ENCODE data around the gene IRGC. TPM values are rescaled to one million over a fixed set of nuclear protein-coding genes. Genes with fewer than 3 reads are reported as not detected.

IRGC gene
- total and polyA plus RNA-seq, 9 of the 15 experiments (the other 6 are each of a cell fraction or from before 2014, with no cell fraction given) = not detected

DNA sequence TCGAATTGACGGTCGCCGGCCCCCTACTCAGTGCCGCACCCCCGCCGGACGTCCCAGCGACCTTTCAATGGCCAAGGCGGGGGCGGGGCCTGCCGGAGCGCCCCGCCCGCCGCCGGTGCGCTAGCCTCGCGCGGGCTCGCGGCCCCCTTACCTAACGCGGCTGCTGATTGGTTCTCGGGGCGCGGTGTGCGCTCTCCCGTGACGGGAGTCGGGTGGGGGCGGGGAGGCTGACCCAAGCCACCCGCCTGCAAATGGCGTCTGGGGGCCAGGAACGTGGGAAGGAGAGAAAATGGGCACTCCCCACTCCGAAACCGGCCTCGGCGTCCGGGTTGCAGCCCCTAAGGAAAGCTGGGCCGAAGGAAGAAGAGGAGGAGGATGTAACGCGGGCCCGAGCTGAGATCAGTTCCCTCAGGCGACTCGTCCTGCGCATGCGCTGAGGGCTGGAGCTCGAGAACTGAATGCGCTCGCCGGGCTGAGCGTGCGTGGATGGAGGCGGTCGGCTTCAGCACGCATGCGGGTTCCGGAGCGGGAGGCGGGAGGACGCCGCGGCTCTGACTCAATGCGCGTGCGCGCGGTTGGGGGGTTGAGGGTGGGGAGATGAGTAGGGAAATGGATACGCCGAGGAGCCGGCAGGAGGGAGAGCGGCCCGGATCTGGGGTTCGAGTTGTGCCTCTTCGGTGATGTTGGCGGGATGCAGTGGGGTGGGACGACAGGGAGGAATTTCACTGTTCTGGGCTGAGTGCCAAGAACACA lies 38.8 kb downstream of the IRGC start, which contains the start of gene SMG9 (continued):
- TF ChIP-seq MAFG (tag; conservative IDR thresholded peaks at IDR 0.05) (no peak), POLR2A (conservative IDR thresholded peaks at IDR 0.05) (peak; percentile 98), SRSF3 (IDR thresholded peaks at IDR 0.05; ENCODE audit: insufficient read depth, low read length) (no peak), POLR2AphosphoS2 (IDR thresholded peaks at IDR 0.05; ENCODE audit: low read length) (peak; percentile 55; the same call in 1 of the 2 replicates), TARDBP (IDR thresholded peaks at IDR 0.05) (peak; percentile 91; the same call in 1 of the 2 replicates), KLF1 (tag; IDR thresholded peaks at IDR 0.05) (0 out of 2 replicates have a peak, but pooled peaks have one; percentile 30), ZNF239 (CRISPR knock-in tag; IDR thresholded peaks at IDR 0.05) (no peak), ZNF507 (tag; conservative IDR thresholded peaks at IDR 0.05) (no peak), MCM7 (IDR thresholded peaks at IDR 0.05) (no peak), STAT5B (CRISPR knock-in tag; IDR thresholded peaks at IDR 0.05) (no peak), ZBTB11 (CRISPR knock-in tag; IDR thresholded peaks at IDR 0.05) (peak in 1 of 3 experiments; percentile 73; a peak in 1 of 6 replicates), CEBPZ (IDR thresholded peaks at IDR 0.05; ENCODE audit: borderline replicate concordance, low read depth, low read length) (no peak), ZNF444 (CRISPR knock-in tag; IDR thresholded peaks at IDR 0.05) (no peak), HDAC1 (IDR thresholded peaks at IDR 0.05) (0 out of 4 replicates have a peak, but pooled peaks of 1 of the 2 experiments have one; percentile 69), HLTF (IDR thresholded peaks at IDR 0.05) (no peak), SIN3A (IDR thresholded peaks at IDR 0.05; ENCODE audit: borderline replicate concordance in 2 of 2, control insufficient read depth in 1 of 2, low read depth in 2 of 2, low read length in 2 of 2) (peak in 1 of 2 experiments; percentile 63; a peak in 1 of 4 replicates), KDM1A (IDR thresholded peaks at IDR 0.05) (no peak)
- TF ChIP-seq, protein P1, sequence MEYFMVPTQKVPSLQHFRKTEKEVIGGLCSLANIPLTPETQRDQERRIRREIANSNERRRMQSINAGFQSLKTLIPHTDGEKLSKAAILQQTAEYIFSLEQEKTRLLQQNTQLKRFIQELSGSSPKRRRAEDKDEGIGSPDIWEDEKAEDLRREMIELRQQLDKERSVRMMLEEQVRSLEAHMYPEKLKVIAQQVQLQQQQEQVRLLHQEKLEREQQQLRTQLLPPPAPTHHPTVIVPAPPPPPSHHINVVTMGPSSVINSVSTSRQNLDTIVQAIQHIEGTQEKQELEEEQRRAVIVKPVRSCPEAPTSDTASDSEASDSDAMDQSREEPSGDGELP (CRISPR knock-in tag; IDR thresholded peaks at IDR 0.05; ENCODE audit: borderline replicate concordance) = peak; percentile 45; the same call in 1 of the 2 replicates
- TF ChIP-seq, protein P2, sequence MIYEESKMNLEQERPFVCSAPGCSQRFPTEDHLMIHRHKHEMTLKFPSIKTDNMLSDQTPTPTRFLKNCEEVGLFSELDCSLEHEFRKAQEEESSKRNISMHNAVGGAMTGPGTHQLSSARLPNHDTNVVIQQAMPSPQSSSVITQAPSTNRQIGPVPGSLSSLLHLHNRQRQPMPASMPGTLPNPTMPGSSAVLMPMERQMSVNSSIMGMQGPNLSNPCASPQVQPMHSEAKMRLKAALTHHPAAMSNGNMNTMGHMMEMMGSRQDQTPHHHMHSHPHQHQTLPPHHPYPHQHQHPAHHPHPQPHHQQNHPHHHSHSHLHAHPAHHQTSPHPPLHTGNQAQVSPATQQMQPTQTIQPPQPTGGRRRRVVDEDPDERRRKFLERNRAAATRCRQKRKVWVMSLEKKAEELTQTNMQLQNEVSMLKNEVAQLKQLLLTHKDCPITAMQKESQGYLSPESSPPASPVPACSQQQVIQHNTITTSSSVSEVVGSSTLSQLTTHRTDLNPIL (CRISPR knock-in tag; IDR thresholded peaks at IDR 0.05) = no peak

All from K562 (cell line).